ENCODE measurements around the gene MLLT1. TPM values are rescaled to one million over a fixed set of nuclear protein-coding genes. Genes with fewer than 3 reads are reported as not detected.

The MLLT1 gene
- total and polyA plus RNA-seq, 2 donors (not counting 1 experiment from before 2014, with no cell fraction given) = 19.4 to 40.2 TPM

- ATAC-seq (ENCODE audit: low read depth) (no peak), DNase-seq (no peak)
- WGBS (ENCODE audit: insufficient coverage) = 83% methylated on average over 3 of the region's 4 CpGs
- Histone ChIP-seq H3K4me2 (replicated peaks; ENCODE audit: low read depth, low read length, poor library complexity, severe bottlenecking) (no peak overlapping the region), H3K9ac (ENCODE audit: low read length) (no peak overlapping the region), H2AFZ (ENCODE audit: insufficient read depth, low read depth, low read length, poor library complexity, severe bottlenecking) (no peak overlapping the region), H3K27ac (ENCODE audit: low read length in 2 of 2) (no peak overlapping the region), H3K36me3 (replicated peaks in 1 of 2; ENCODE audit: control extremely low read depth in 1 of 2, control insufficient read depth in 1 of 2, extremely low read depth in 1 of 2, insufficient read depth in 2 of 2, low read length in 1 of 2) (no peaks in the 10 kb centered on the region), H3K27me3 (replicated peaks in 1 of 4; ENCODE audit: control extremely low read depth in 1 of 4, control insufficient read depth in 3 of 4, insufficient read depth in 4 of 4, low read length in 3 of 4) (no peaks in the 10 kb centered on the region), H3K9me3 (ENCODE audit: control extremely low read depth in 1 of 3, control insufficient read depth in 2 of 3, insufficient read depth in 1 of 3, low read length in 2 of 3) (peaks cover 0 to 3% (median 0%) of the 10 kb centered on the region in 3 donors), H3K4me1 (ENCODE audit: control insufficient read depth in 2 of 2, insufficient read depth in 2 of 2, low read length in 2 of 2) (no peaks in the 10 kb centered on the region), H4K20me1 (ENCODE audit: control insufficient read depth, insufficient read depth, low read length, poor library complexity, severe bottlenecking) (no peaks in the 10 kb centered on the region), H3K79me2 (ENCODE audit: control insufficient read depth, insufficient read depth, low read length) (no peaks in the 10 kb centered on the region), H3K4me3 (ENCODE audit: control extremely low read depth in 1 of 5, extremely low read depth in 1 of 5, insufficient read depth in 1 of 5, low read depth in 2 of 5, low read length in 4 of 5) (no peak overlapping the region)
- Mint-ChIP-seq H3K9me3 (ENCODE audit: insufficient read depth) (no peaks in the 10 kb centered on the region), H3K27ac (no peak overlapping the region), H3K27me3 (peaks cover 18% of the 10 kb centered on the region), H3K4me1 (no peaks in the 10 kb centered on the region), H3K4me3 (no peak overlapping the region)
- ChIA-PET POLR2A (no interaction called here), CTCF (interaction anchor here (0.7 kb wide), 1 partner anchor 221 kb away, joined by 5 read pairs; no protein-coding TSS in a partner anchor)
- intact Hi-C loops (cut with micrococcal nuclease) = no loop called here
- TF ChIP-seq EZH2 (IDR thresholded peaks at IDR 0.05; ENCODE audit: borderline replicate concordance, insufficient read depth, low read depth, low read length, poor library complexity, severe bottlenecking) (no peak), CTCF (IDR thresholded peaks at IDR 0.05) (no peak)
Observed at GRCh38 chr19:6325614-6326013, 45.8 kb upstream of the MLLT1 start.

- H3K36me3 ChIP-seq (replicated peaks in 1 of 2; ENCODE audit: control extremely low read depth in 1 of 2, control insufficient read depth in 1 of 2, extremely low read depth in 1 of 2, insufficient read depth in 2 of 2, low read length in 1 of 2) = no peaks in the 10 kb centered on the region
- no peak for ATAC-seq (ENCODE audit: low read depth)
- H4K20me1 ChIP-seq (ENCODE audit: control insufficient read depth, insufficient read depth, low read length, poor library complexity, severe bottlenecking) = no peaks in the 10 kb centered on the region
- no peaks in the 10 kb centered on the region for H3K27me3 ChIP-seq (replicated peaks in 1 of 4; ENCODE audit: control extremely low read depth in 1 of 4, control insufficient read depth in 3 of 4, insufficient read depth in 4 of 4, low read length in 3 of 4)
- no peak overlapping the region for H3K9ac ChIP-seq (ENCODE audit: low read length)
- no peaks in the 10 kb centered on the region for H3K4me1 Mint-ChIP-seq
- WGBS (ENCODE audit: insufficient coverage) = 67% methylated on average over 4 of the region's 4 CpGs
- H3K27me3 Mint-ChIP-seq = peaks cover 18% of the 10 kb centered on the region
- no peak overlapping the region for H3K4me2 ChIP-seq (replicated peaks; ENCODE audit: low read depth, low read length, poor library complexity, severe bottlenecking)
- no peaks in the 10 kb centered on the region for H3K4me1 ChIP-seq (ENCODE audit: control insufficient read depth in 2 of 2, insufficient read depth in 2 of 2, low read length in 2 of 2)
- H3K4me3 Mint-ChIP-seq = no peak overlapping the region
- H3K9me3 ChIP-seq (ENCODE audit: control extremely low read depth in 1 of 3, control insufficient read depth in 2 of 3, insufficient read depth in 1 of 3, low read length in 2 of 3) = peaks cover 0 to 3% (median 0%) of the 10 kb centered on the region in 3 donors
- TF ChIP-seq CTCF (IDR thresholded peaks at IDR 0.05) (no peak), EZH2 (IDR thresholded peaks at IDR 0.05; ENCODE audit: borderline replicate concordance, insufficient read depth, low read depth, low read length, poor library complexity, severe bottlenecking) (no peak)
- ChIA-PET CTCF (no interaction called here), POLR2A (no interaction called here)
- intact Hi-C loops (cut with micrococcal nuclease) = no loop called here
- H2AFZ ChIP-seq (ENCODE audit: insufficient read depth, low read depth, low read length, poor library complexity, severe bottlenecking) = no peak overlapping the region
- DNase-seq = no peak
- H3K79me2 ChIP-seq (ENCODE audit: control insufficient read depth, insufficient read depth, low read length) = no peaks in the 10 kb centered on the region
- no peak overlapping the region for H3K27ac ChIP-seq (ENCODE audit: low read length in 2 of 2)
- H3K4me3 ChIP-seq (ENCODE audit: control extremely low read depth in 1 of 5, extremely low read depth in 1 of 5, insufficient read depth in 1 of 5, low read depth in 2 of 5, low read length in 4 of 5) = no peak overlapping the region
- H3K9me3 Mint-ChIP-seq (ENCODE audit: insufficient read depth) = no peaks in the 10 kb centered on the region
- no peak overlapping the region for H3K27ac Mint-ChIP-seq
Observed at GRCh38 chr19:6324757-6325156, 45.0 kb upstream of the MLLT1 start.

Data from B cell (primary cell).